NT2/D1 (cell line): Measurements from ENCODE around the gene EPB41L5.
A peak's percentile ranks its signal among the peaks of the same experiment; 100 is the strongest.
"Not testable (repeated sequence)": the region's sequence is repeated elsewhere in the genome, so short reads cannot be mapped to it uniquely, and the experiment has no call there.

Source experiments
- DNase-seq: peaks from one replicate; pipeline ENCODE4 v3.0.0-alpha.2; 2011; ENCODE audit warnings: low read depth, low spot score
- H3K27me3 ChIP-seq: 2 replicates; pipeline ENCODE4 v1.6.0; 2011; ENCODE audit warnings: mild to moderate bottlenecking; ENCODE audit not compliant: insufficient read length, insufficient read depth
- H3K36me3 ChIP-seq: 2 replicates; pipeline ENCODE4 v1.6.1; 2011; ENCODE audit warnings: mild to moderate bottlenecking, low read length, mixed read lengths; ENCODE audit not compliant: insufficient read depth, insufficient read length
- H3K4me1 ChIP-seq: 2 replicates; pipeline ENCODE4 v1.5.1; 2011; ENCODE audit not compliant: insufficient read depth, insufficient read length
- H3K4me3 ChIP-seq: 2 replicates; pipeline ENCODE4 v1.5.1; 2011; ENCODE audit warnings: low read depth; ENCODE audit not compliant: insufficient read length
- H3K9ac ChIP-seq: 2 replicates; pipeline ENCODE4 v1.6.0; 2011; ENCODE audit warnings: low read depth; ENCODE audit not compliant: insufficient read length
- H3K9me3 ChIP-seq: 2 replicates; pipeline ENCODE4 v1.5.1; 2011; ENCODE audit warnings: mild to moderate bottlenecking, low read length; ENCODE audit not compliant: insufficient read depth
- SUZ12 ChIP-seq: IDR thresholded peaks from 2 replicates; pipeline ENCODE4 v1.6.1; 2011; ENCODE audit not compliant: insufficient read length, insufficient read depth; ENCODE audit errors: extremely low read depth
- YY1 ChIP-seq: IDR thresholded peaks from 2 replicates; pipeline ENCODE4 v1.6.1; 2011; ENCODE audit not compliant: insufficient read length, insufficient read depth
- ZNF274 ChIP-seq: IDR thresholded peaks from 2 replicates; pipeline ENCODE4 v1.6.1; 2011; ENCODE audit warnings: mild to moderate bottlenecking, low read depth, low read length

EPB41L5 gene

DNA sequence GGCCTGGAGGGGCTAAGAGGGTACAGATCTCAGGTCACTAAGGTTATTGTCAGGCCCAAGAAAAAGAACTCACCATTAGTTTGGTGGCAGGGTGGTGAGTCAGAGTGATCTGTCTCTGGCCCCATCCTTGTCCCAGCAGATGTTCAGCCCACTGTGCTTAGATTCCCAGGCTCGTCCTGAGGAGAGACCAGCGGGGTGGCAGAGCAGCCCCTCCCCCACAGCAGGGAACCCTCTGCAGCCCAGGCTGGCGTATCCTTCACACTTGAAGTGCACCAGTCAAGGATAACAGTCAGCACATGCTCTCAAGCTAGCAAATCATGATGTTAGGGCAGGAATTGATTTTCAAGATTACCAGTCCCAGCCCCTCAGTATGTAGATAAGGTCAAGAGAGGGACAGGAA is 167.2 kb downstream of the EPB41L5 start:
- no peak overlapping the region for H3K4me3 ChIP-seq
- H3K9ac ChIP-seq = no peak overlapping the region
- H3K4me1 ChIP-seq = peaks cover 5% of the 10 kb centered on the region
- H3K9me3 ChIP-seq = no peaks in the 10 kb centered on the region
- H3K27me3 ChIP-seq = no peaks in the 10 kb centered on the region
- DNase-seq = no peak
- peaks cover 11% of the 10 kb centered on the region for H3K36me3 ChIP-seq
- TF ChIP-seq YY1 = no peak
- TF ChIP-seq ZNF274 = no peak
- TF ChIP-seq SUZ12 = no peak

DNA sequence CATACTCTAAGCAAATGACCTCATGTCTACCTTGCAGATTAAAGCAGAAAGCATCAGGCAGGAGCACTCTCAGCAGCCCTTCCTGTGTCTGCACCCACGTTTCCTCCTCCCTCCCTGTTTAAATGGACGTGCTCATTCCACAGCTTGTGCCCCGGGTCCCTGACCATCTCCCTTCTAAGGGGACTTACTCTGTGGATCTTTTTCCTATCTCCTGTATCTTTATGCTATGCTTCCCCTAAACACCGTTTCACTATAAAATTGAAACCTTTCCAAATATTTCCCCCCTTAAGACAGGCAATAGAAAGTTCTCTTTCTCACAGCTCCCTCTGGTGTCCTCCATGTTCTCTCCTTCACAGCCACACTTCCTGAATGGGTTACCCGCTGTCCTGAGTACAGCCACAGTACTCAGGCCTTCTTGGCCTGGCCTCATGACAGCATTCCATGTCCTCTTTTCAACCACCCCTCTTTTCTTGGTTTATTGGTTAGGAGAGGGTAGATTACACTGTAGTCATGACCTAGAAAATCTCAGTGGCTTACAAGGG is 169.2 kb downstream of the EPB41L5 start:
- H3K27me3 ChIP-seq = no peaks in the 10 kb centered on the region
- no peaks in the 10 kb centered on the region for H3K9me3 ChIP-seq
- DNase-seq = no peak
- peaks cover 5% of the 10 kb centered on the region for H3K4me1 ChIP-seq
- peaks cover 2% of the 10 kb centered on the region for H3K36me3 ChIP-seq
- H3K9ac ChIP-seq = no peak overlapping the region
- H3K4me3 ChIP-seq = no peak overlapping the region
- TF ChIP-seq SUZ12 (no peak), YY1 (no peak), ZNF274 (no peak)

DNA sequence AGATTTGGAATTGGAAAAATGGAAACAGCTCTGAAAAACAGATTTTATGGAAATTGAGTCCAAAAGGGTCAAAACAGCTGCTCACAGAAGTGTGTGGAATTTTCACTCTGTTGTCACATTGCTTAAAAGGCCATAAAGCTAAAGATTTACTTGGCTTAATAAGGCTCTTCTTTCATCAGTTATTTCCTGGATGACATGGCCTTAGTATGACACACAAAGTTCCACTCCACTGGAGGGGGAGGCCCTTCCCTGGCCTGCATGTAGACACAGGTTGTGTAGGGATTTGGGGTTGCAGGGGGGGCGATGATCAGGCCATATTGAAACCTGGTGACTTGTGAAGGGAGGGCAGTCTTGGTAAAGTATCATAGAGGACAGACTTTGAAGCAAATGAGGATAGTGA is 176.3 kb downstream of the EPB41L5 start:
- Histone ChIP-seq H3K4me1 (no peaks in the 10 kb centered on the region), H3K9me3 (no peaks in the 10 kb centered on the region), H3K4me3 (no peak overlapping the region), H3K36me3 (no peaks in the 10 kb centered on the region), H3K9ac (no peak overlapping the region), H3K27me3 (no peaks in the 10 kb centered on the region)
- DNase-seq = no peak
- TF ChIP-seq SUZ12 = no peak
- no peak for TF ChIP-seq ZNF274
- TF ChIP-seq YY1 = no peak

DNA sequence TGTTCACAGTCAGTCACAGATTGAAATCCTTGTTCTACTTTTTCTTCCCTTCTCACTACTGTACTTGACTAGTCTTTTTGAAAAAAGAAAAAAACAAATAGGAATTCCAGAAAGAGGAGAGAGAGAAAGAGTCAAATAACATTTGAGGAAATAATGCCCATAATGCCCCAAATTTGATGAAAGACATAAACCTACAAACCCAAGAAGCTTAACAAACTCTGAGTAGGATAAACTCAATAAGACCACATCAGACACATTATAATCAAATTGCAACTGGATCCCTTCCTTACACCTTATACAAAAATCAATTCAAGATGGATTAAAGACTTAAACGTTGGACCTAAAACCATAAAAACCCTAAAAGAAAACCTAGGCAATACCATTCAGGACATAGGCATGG is 179.4 kb downstream of the EPB41L5 start:
- no peak overlapping the region for H3K4me3 ChIP-seq
- no peaks in the 10 kb centered on the region for H3K4me1 ChIP-seq
- DNase-seq = no peak
- H3K27me3 ChIP-seq = no peaks in the 10 kb centered on the region
- no peak for TF ChIP-seq YY1
- no peak for TF ChIP-seq SUZ12
- no peak for TF ChIP-seq ZNF274
- no peaks in the 10 kb centered on the region for H3K36me3 ChIP-seq
- no peak overlapping the region for H3K9ac ChIP-seq
- no peaks in the 10 kb centered on the region for H3K9me3 ChIP-seq

DNA sequence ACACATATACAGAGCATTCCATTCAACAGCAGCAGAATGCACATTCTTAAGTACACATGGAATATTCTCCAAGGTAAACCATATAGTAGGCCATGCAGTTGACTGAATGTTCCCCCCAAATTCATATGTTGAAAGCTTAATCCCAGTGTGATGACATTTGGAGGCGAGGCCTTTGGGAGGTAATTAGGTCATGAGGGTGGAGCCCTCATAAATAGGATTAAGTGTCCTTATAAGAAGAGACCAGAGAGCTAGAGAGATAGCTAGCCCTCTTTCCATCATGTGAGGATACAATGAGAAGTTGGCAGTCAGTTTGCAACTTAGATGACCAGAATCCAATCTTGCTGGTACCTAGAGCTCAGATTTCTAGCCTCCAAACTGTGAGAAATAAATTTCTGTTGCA is 182.7 kb downstream of the EPB41L5 start:
- TF ChIP-seq SUZ12 = no peak
- TF ChIP-seq ZNF274 = no peak
- TF ChIP-seq YY1 = no peak

DNA sequence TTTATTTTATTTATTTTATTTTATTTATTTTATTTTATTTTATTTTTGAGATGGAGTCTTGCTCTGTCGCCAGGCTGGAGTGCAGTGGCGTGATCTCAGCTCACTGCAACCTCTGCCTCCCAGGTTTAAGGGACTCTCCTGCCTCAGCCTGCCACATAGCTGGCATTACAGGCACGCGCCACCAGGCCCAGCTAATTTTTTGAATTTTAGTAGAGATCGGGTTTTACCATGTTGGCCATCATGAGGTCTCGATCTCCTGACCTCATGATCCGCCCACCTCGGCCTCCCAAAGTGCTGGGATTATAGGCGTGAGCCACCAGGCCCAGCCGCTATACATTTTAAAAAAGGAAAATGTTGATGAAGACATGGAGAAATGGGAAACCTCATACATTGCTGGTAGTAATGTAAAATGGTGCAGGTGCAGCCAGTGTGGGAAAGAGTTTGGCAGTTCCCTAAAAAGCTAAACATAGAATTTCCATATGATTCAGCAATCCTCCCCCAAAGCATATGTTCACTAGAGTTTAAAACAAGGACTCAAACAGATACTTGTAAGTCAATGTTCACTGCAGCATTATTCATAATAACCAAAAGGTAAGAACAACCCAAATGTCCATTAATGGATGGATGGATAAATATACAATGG is 187.1 kb downstream of the EPB41L5 start:
- H3K4me1 ChIP-seq = peaks cover 11% of the 10 kb centered on the region
- not testable (repeated sequence) for H3K9ac ChIP-seq, H3K27me3 ChIP-seq, DNase-seq, H3K9me3 ChIP-seq, H3K36me3 ChIP-seq, H3K4me3 ChIP-seq

More for the DNA sequence above, 182.7 kb downstream of the EPB41L5 start:
- H3K9ac ChIP-seq = no peak overlapping the region
- no peak for DNase-seq
- H3K27me3 ChIP-seq = no peaks in the 10 kb centered on the region
- peaks cover 8% of the 10 kb centered on the region; the same call in 1 of the 2 replicates for H3K9me3 ChIP-seq
- no peak overlapping the region for H3K4me3 ChIP-seq
- no peaks in the 10 kb centered on the region for H3K4me1 ChIP-seq
- H3K36me3 ChIP-seq = no peaks in the 10 kb centered on the region

DNA sequence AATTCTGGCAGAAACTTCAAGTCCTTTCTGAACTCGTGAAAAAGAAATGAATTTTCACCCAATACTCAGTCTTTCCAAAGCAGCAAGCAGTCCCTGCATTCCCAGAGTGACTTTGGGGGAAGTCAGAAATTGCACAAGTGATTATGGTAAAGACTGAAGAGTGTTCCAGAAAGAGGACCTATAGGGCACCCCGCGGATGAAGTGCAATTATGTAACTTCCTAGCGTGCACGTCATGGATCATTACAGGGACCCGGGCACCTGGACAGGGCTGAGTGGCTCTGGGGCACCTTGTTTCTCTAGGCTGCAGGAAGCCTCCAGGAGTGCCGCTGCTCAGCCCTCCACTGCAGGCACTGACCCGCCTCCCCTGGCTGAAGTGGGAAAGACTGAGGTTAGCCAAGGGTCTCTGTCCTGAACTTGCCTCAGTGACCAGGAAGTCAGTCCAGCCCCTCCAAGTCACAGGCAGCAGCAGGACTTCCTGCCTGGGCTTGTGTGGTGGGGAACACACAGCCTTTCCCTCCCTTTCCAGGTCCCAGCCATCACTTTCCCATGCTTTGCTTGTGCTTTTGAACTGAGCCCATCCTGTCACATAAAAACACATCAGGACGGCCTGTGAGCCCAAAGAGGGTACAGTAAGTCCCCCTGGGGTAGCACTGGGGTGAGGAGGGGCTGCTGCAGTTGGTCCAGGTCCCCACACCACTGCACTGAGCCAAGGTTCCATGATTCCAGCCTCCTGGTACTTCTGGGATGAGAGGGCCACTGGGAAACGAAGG is 190.6 kb downstream of the EPB41L5 start:
- Histone ChIP-seq H3K27me3 (no peaks in the 10 kb centered on the region), H3K4me3 (no peak overlapping the region), H3K4me1 (peaks cover 19% of the 10 kb centered on the region), H3K9ac (peak overlapping the region; percentile 26), H3K36me3 (no peaks in the 10 kb centered on the region), H3K9me3 (0 out of 2 replicates have a peak, but pooled peaks cover under 1% of the 10 kb centered on the region)
- TF ChIP-seq ZNF274 (no peak), YY1 (no peak), SUZ12 (no peak)
- DNase-seq = no peak
